ENCODE measurements around the gene CNOT2.

Gene CNOT2

DNA sequence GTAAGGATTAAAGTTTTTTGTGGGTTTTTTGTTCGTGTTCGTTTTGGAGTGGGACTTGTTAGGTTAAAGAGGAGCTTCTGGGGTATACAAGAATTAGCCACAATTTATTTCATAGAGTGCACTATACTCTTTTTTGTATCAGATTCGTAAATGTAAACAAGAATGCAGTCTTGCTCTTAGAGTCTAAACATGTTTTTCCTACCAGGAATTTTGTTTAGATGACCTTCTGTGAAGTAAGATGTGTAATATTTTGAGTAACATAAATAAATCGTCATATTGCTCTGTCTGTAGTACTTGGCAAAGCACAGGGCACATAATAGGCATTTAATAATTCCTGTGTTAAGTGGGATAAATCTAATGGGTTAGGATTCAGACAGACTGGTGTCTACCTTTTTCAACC is 9.6 kb downstream of the CNOT2 start:
- DNase-seq = no peak

DNA sequence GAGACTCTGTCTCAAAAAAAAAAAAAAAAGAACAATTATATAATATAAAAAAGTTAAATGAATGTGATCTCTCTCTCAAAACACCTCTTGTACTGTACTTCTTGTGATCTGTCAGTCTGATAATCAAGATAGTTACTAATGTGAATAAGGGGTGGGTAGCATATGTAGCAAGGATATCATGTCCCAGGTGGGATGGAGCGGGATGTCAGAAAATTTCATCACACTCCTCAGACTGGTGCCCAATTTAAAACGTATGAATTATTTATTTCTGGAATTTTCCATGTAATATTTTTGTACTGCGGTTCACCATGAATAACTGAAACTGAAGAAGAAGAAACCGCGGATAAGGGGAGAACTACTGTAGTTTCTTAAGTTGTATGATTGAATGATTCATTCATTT is 11.0 kb downstream of the CNOT2 start:
- no peak for DNase-seq

DNA sequence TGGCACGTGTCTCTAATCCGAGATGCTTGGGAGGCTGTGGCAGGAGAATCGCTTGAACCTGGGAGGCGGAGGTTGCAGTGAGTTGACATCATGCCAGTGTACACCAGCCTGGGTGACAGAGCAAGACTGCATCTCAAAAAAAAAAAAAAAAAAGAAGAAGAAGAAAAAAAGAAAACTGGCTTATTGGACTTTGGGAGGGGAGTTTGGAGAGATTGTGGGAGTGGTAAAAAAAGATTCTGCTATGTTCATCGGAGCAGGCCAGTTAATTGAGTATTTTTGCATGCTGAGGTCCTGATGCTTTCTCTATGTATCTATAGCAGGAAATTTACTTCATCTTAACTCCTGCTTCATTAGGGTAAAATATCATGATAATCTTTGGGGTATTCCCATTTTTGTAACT is 11.6 kb downstream of the CNOT2 start:
- DNase-seq = no peak

DNA sequence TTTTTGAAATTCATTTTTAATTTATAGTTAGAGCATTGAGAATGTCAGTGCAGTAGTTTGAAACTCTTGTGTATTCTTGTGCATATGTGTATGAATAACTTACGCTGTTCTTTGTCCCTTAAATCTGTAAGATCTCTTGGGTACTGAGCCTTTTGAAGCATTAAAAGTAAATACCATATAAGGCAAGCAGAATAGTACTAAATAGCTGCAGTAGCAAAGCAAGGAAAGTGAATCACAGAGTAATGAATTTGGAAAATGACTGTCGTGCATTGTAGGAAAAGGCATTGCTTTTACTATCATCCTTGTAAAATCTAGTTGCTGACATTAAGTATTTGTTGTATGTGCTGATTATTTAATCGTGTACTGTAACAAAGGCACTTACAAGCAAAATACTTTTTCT is 12.1 kb downstream of the CNOT2 start:
- DNase-seq = no peak

DNA sequence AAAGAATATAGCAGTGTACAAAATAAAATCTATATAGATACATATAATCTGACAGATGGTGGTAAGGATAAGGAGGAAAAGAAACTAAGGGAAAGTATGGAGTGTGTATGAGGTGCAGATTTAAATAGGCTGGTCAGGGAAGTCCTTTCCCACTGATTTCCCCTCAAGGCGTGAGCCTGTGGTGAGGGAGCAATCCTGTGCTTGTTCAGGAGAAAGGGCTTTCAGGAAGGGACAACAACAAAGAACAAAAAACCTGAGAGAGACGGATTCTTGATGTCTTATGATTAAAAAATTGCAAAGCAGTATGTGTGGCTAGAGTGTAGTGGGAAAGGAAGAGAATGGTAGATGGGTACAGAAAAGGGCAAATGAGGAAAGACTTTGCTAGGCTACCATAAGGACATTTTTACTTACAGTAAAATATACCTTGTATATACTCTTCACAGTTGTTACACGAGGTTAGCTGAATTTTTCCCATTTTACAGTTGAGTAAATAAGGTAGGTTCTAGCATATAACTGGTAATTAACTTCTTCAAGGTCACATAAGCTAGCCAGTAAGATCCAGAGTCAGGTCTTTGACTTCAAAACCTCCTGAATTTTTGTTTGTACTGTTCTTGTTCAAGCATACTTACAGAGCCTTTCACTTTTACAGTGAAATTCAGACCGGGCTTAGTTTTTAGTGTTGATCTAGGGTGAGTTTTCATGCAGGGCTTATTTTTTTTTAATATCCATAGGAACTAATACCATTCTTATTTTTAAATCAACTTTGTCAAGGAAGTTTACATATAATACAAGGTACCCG is 15.6 kb downstream of the CNOT2 start:
- DNase-seq = no peak

DNA sequence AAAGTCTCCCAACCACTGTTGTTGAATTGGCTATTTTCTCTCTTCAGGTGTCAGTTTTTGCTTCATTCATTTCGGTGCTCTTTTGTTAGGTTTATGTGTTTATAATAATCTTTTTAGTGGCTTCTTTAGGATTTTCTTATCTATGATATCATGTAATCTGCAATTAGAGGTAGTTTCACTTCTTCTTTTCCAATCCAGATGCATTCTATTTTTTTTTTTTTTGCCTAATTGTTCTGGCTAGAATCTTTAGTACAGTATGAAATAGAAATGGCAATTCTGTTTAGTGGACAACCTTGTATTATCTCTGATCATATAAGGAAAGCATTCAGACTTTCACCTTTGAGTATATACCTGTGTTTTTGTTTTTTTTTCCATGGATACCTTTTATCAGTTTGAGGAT is 17.4 kb downstream of the CNOT2 start:
- DNase-seq = no peak

DNA sequence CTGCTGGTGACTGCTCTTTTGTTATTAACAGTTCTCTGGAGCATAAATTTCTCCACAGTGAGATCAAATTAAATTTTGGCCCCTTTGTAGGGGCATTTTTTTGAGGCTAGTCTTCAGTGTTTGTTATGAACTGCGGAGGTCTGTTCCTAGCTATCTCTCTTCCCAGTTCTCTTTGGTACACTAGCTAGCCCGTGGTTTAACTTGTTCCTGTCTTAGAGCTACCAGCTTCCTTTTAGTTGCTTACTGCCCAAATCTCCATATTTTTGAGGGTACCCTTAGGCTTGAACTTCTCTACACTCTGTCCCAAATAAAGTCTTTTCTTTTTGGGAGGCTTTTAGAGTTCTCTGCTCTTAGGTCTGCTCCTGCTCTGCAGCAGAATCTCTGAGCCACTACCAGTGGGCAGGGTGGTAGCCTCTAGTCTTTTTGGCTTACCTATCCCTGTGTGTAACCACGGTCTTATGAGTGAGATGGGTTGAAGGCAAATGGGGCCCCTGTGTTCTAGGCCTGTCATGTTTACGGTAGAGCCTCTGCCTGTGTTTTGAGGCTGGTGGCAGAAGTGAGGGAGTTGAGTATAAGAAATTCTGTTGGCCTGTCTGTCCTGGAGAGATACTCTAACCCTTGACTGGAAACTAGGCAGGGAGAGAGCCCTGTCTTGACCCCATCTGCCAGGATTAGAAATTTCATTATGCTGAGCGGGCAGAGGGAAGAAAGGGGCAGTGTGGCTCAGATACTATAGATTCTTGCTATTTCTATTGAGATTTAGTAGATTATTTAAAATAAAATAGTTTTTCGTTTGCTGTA is 21.0 kb downstream of the CNOT2 start:
- DNase-seq = no peak

DNA sequence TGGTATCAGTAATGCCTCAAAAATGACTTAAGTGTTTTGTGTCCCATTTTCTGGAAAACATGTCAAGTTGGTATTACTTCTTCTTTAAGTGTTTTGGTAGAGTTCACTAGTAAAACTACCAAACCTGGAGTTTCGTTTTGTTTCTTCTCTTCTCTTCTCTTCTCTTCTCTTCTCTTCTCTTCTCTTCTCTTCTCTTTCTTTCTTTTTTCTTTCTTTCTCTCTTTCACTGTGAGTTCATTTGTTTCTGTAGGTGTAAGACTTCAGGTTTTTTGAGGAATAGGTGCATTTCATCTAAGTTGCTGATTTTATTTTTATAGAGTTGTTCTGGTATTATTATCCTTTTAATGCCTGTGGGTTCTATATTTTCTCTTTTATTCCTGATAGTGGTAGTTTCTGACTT is 21.9 kb downstream of the CNOT2 start:
- DNase-seq = no peak

DNA sequence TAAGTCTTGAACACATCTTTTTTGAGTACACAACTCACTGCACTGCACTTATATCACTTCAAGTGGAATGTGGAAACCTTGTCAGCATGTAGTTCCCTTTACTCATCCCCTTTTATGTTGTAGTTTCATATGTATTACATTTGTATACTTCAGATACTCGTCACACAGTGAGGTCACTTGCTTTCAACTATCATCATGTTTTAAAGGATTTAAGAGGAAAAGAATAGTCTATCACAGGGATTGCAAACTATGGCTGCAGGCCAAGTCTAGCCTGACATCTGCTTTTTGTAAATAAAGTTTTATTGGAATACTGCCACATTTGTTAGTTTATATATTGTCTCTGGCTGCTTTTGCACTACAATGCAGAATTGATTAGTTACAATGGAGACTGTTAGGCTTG is 24.3 kb downstream of the CNOT2 start:
- no peak for DNase-seq

DNA sequence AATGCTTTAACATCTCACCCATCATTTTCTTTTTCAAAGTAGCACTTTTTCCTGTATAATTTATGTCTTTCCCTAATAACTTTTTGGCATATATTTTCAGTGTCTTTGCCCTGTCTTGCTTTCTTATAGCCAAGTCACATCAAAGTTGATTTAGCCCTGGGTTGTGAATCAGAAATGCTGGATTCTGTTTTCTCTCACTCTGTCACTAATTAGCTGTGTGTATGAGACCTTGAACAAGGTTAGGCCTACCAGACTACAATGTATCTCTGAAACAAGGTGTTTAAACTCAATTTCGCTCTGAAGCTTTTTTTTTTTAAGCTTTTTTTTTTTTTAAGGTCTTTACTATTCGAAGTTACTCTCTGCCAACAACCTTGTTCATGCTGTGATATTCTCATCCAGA is 25.7 kb downstream of the CNOT2 start:
- no peak for DNase-seq

DNA sequence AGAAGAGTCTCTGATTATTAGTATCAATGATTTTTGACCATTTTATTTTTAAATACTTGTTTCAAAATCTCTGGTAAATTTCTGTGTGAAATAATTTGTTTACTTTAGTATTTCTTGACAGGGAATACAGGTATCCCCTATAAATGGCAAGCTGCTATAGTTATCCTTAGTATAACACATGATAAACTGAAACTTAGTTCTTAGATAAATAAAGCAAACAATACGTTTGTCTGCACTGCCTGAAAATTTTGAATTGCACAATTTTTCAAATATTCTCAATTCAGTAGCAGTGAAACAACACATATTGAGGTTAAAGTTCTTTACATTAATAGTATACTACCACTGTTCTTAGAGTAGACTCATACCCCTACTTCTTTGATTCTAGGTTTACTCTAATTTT is 26.9 kb downstream of the CNOT2 start:
- DNase-seq = no peak

DNA sequence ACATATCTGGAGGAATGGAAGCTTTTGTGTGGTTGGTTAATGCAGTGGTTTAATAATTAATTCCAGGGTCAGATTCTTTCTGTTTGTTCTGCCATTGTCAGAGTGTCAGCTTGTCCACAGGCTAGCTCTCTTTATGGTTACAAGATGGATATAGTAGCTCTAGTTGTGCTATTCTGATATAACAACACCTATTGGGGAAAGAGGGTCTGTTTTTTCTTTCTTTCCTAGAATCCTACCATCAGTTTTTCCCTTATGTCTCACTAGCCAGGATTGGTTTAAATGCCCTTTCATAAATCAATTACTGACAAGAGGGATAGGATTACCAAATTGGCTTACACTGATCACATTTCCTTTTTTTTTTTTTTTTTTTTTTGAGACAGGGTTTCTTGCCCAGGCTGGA is 27.8 kb downstream of the CNOT2 start:
- DNase-seq = no peak

DNA sequence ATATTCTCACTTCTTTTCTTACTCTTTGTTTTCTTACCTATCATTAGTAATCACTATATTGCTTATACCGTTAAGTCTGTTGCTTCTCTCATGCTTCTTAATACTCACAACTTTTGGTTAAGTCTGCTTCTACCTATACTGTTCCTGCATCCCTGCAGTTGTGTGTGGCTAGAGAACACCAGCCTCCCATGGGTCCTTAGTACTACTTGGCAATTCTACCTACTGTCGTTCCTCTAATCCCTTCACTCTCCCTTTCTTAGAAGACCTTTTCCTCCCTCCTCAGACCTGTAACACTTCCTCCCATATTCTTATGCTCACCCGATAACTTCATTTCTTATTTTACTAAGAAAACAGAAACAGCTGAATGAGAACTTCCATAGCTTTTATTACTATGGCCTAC is 29.3 kb downstream of the CNOT2 start:
- no peak for DNase-seq

DNA sequence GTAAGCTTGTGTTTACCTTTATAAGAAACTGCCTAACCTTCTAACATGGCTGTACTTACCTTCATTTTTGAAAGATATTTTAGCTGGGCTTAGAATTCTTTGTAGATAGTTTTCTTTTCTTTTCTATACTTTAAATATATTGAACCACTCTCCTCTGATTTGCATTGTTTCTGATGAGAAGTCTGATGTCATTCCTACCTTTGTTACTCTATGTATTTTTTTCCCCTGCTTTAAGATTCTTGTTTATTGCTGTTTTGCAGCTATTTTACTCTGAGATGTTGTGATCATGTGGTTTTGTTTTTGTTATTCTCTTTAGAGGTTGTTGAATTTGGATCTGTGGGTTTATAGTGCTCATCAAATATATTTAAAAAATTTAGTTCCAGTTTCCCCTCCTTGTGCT is 31.8 kb downstream of the CNOT2 start:
- no peak for DNase-seq

DNA sequence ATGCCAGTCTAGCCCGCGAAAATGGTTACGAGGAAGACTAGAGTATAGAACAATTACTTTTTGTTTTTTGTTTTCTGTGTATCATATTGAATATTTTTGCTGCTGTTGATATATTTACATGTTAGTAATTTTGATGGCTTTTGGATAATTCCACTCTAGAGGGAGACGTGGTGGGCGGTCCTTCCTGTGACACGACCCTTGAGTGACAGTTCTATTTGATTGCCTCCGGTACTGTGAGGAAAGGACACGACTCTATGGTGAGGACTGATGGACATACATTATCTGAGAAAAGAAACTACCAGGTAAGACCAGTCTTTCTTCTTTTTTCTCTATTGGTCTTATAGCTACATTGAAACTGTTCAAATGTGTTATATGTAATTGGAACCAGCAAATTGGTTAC is 34.7 kb downstream of the CNOT2 start:
- DNase-seq = no peak

DNA sequence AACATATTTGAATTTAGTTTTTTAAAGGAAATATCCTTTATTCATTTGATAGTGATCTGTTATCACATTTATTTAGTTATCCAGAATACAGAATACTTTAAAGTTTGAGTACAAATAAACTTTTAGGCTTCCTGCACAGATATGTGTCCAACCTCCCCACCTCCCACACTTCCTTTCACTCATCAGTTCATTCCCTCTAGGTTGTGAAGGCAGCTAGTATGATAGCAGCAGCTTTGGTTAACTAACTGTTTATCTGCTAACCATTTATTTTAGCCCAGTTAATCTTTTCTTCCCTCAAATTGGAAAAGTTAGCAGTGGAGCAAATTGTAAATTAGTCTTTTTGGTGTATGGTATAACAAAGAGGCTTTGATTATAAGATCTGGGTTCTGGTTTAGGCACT is 35.7 kb downstream of the CNOT2 start:
- DNase-seq = no peak

DNA sequence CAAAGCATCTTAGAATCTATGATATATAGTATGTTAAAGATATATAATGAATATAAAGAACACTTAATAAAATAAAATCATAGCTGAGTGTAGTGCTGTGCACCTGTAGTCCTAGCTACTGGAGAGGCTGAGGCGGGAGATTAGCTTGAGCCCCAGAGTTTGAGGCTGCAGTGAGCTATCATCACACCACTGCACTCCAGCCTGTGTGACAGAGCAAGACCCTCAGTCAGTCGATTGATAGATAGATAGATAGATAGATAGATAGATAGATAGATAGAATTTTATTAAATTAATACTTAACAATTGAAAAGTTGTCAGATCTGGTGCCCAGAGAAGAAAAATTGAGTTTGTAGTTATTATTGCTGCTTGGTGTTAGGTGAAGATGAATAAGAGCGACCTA is 40.0 kb downstream of the CNOT2 start:
- no peak for DNase-seq

DNA sequence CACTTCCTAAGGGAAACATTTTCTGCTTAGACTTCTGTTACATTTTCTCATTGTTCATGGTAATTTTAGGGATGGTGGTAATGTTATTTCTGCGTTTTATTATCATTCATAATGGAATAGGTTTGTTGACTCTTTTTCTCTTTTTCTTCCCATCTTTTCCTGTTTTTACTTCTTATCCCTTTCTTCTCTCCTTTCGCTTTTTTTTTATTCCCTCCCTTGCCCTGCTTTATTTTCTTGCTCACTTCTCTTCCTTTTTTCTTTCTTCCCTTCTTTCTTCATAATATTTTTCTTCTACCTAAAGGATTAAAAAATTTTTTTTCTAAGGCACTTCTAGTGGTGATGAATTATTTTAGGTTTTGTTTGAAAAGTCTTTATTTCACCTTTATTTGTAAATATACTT is 45.6 kb downstream of the CNOT2 start:
- DNase-seq = no peak

DNA sequence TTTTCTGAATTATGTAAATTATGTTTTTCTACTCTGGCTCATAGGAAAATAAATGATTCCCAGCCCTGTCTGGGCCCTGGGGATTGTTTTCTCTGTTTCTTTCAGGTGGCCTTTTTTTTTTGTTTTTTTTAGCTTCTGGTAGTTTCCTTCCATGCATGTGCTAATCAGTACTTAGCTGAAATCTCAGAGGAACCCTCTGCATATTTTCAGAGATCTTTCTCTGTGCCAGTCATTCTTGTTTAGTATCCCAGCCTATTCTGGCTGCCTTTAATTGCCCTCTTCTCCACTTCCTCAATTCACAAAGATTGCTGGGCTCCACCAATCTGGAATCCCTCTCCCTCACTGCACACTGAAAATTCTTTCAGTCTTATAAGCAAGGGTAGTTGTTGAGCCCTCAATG is 46.9 kb downstream of the CNOT2 start:
- DNase-seq = no peak

DNA sequence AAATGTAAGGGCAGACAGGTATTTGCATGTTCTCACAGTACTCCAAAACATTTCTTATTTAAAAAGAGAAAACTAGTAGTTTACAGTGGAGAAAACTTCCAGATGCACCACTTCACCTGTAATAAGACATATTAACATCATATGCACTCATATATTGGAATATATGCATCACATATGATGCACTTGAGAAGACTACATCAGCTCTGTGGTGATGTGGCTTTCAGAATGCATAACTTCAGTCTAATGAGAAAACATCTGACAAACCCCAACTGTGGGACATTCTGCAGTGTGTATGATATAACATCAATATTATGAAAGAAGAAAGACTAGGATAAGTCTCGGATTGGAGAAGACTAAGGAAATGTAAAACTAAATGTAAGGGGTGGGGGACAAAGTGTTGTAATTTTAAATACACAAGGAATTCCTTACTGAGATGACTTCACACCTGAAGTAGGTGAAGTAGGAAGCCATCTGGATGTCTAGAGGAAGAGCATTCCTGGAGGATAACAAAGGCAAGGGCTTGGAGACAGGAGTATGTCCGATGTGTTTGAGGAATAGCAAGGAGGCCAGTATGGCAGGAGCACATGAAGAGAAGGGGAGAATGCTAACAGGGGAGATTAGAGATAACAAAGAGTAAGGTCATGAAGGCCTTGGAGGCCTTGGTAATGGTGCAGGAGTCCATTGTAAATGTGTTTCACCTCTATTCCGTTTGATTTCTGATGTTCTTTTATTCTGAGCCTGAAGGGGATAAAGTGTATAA is 49.0 kb downstream of the CNOT2 start:
- no peak for DNase-seq

DNA sequence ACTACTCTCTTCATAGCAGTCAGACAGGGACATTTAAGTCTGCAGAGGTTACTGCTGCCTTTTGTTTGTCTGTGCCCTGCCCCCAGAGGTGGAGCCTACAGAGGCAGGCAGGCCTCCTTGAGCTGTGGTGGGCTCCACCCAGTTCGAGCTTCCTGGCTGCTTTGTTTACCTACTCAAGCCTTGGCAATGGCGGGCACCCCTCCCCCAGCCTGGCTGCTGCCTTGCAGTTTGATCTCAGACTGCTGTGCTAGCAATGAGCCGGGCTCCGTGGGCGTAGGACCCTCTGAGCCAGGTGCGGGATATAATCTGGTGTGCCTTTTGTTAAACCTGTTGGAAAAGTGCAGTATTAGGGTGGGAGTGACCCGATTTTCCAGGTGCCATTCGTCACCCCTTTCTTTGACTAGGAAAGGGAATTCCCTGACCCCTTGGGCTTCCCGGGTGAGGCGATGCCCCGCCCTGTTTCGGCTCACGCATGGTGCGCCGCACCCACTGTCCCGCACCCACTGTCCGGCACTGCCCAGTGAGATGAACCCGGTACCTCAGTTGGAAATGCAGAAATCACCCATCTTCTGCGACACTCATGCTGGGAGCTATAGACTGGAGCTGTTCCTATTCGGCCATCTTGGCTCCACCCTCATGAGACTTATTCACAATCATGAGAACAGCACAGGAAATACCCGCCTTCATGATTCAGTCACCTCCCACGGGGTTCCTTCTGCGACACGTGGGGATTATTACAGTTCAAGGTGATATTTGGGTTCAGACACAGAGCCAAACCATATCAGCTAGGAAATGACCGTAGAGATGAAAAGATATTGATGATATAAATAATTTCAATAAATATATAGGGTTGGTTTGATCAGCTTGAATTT is 61.7 kb downstream of the CNOT2 start:
- peak; percentile 40 for DNase-seq

DNA sequence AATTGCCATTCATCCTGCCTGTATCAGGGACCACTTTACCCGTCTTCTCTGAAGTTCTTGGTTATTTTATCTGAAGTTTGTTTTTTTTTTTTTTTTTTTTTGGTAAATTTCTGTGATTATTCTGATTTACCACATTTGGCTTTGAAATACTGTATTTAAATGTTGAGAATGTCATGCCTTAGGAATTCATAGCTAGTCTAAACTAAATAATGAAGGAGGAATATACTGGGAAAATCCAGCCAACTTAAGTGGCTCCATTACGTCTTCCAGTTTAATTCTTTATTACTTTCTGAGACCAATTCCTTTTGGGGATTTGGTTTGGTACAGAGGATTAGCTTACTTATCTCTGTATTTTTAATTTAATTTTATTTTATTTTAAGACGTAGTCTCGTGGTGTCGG is 62.6 kb downstream of the CNOT2 start:
- no peak for DNase-seq

DNA sequence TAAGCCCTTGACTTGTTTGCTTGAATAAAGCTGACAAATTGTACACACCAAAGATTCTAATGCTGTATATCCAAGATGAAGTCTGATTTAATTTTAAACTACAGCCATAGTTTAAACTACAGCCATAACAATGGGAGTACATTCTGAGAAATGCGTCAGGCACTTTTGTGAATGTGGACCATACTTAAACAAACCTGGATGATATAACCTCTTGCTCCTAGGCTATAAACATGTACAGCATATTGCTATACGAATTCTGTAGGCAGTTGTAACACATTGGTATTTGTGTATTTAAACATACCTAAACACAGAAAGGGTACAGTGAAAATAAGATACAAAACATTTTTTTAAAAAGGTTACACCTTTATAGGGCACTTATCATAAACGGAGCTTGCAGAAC is 63.4 kb downstream of the CNOT2 start:
- DNase-seq = no peak
